Motor neuron (in vitro differentiated cells): ENCODE data around the gene ABHD15. TPM values are rescaled to one million over a fixed set of nuclear protein-coding genes. Genes with fewer than 3 reads are reported as not detected.
"Not testable (repeated sequence)": the region's sequence is repeated elsewhere in the genome, so short reads cannot be mapped to it uniquely, and the experiment has no call there.

Source experiments
- ATAC-seq, 8 experiments: fragments of 200-7000 bp; cut with Tn5 transposase; replicated peaks in 6 of 8; 2 replicates each; pipeline ENCODE4 v1.8.0; 2021; ENCODE audit warnings: mild to moderate bottlenecking in 8 of 8, moderate library complexity in 8 of 8
- H3K27ac ChIP-seq, 2 donors: fragments of 250-450 bp; sonication (Bioruptor Pico); 2 replicates each; pipeline ENCODE4 v1.9.0; 2021; ENCODE audit warnings: antibody characterized with exemption in 2 of 2, mild to moderate bottlenecking in 2 of 2, moderate library complexity in 1 of 2
- H3K4me1 ChIP-seq, 2 donors: fragments of 250-450 bp; sonication (Bioruptor Pico); replicated peaks in 1 of 2; 2 replicates each; pipeline ENCODE4 v1.6.1; 2021; ENCODE audit warnings: antibody characterized with exemption in 2 of 2, mild to moderate bottlenecking in 2 of 2, moderate library complexity in 1 of 2
- H3K4me3 ChIP-seq, 5 donors: fragments of 250-450 bp; sonication (Bioruptor Pico); 2 replicates each; pipeline ENCODE4 v1.9.0; 2021; ENCODE audit warnings: antibody characterized with exemption in 5 of 5, mild to moderate bottlenecking in 5 of 5, moderate library complexity in 4 of 5
- WGBS, 10 experiments: fragments of 450-650 bp; shearing (Covaris generic); methylation state at CpG; one replicate each; pipeline ENCODE4 v1.0.0; 2022; 5-methylcytosine and 5-hydroxymethylcytosine counted together
- in situ Hi-C, 9 experiments: fragments of 400-800 bp; cut with MboI; loops; one replicate each; pipeline ENCODE4 v1.15.0; 2021; ENCODE audit warnings: low sequenced_read_pairs in 9 of 9, low pct_unique_long_range_greater_than_20kb in 2 of 9; ENCODE audit not compliant: unreplicated experiment in 9 of 9
- total RNA-seq, 8 experiments: library from RNA; unstranded; fragments of 300-600 nt; gene quantifications; 2 replicates each; pipeline versions ENCODE4 v1.2.3 to v1.2.4, GENCODE V29; 2022

ABHD15 gene
- total RNA-seq, 8 experiments from 2014 or later, result 0.87 to 9.5 (median 4.4) TPM

DNA sequence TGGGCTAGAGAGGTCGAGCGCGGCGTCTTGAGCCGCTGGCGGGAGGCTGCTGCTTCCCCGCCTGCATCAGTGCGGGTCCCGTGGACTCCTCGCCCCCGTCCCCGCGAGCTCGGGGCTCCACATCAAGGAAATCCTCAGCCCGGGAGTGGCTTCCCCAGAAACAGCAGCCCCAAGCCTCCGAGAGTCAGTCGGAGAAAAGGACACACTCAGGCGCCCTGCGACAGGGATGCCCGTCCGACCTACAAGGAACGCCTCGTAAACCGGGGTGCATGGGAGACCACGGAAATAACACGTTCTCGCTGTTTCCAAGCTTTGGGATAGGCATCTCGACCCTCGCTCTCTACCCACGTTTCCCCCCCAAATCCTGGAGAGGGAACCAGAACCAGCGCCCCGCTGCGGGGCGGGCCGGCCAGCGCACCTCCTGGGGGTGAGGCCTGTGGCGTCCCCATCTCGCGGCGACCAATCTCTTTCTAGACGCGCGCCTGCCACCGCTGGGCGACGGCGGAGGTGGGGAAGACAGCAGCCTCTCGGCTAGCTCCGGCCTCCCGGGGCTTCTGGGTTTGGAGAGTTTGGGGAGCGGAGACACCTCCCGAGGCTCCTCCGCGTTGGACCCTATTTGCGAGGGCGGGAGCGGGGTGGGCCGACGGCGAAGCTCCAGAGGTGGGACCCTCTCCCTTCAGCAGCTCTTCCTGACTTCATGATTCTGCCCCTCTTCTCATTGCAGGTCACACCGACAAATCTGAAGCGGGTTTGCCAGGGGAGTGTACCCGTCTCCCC is 905 bp upstream of the ABHD15 start:
- H3K27ac ChIP-seq, result peak overlapping the region in 1 of 2 donors; percentile 55
- in situ Hi-C loops, result loop anchor here in 2 of 9 experiments (25.0 kb wide), 1 partner anchor 180 kb away; the partner anchor contains the start of gene TAOK1 (in 2 of the 2)
- 0 to 2% (median 0%) methylated on average over 1 to 12 of the region's 63 CpGs; no CpG with 5 or more reads in 5 of the 10 experiments for WGBS, 10 experiments

DNA sequence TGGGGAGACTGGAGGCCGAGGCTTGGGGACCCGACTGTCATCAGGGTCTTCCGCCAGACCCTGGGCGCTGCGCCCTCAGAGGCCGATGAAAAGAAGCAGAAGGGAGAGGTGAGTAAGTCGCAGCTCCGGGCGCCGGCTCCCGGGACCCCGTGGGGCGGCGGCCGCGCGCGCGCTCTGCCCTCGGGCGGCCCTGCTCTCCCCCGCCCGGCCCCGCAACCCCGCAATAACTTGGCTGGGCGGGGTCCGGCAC is 392 bp upstream of the ABHD15 start:
- 0% methylated on average over 2 of the region's 27 CpGs; no CpG with 5 or more reads in 9 of the 10 experiments for WGBS, 10 experiments
- Histone ChIP-seq H3K4me3 (peak overlapping the region; percentile 49 to 87 (median 61)), H3K4me1 (peaks cover 9 to 12% of the 10 kb centered on the region in 2 donors), H3K27ac (peak overlapping the region in 1 of 2 donors; percentile 55)
- in situ Hi-C loops, result loop anchor here in 2 of 9 experiments (25.0 kb wide), 1 partner anchor 180 kb away; the partner anchor contains the start of gene TAOK1 (in 2 of the 2)
- ATAC-seq, result peak; percentile 2 to 49 (median 29)

More for the DNA sequence above, 905 bp upstream of the ABHD15 start:
- H3K4me3 ChIP-seq, result peak overlapping the region; percentile 49 to 87 (median 61)
- peaks cover 12 to 17% of the 10 kb centered on the region in 2 donors for H3K4me1 ChIP-seq
- peak; percentile 19 to 53 (median 45) for ATAC-seq

- in situ Hi-C loops, result loop anchor here in 2 of 9 experiments (25.0 kb wide), 1 partner anchor 179 kb away; the partner anchor contains the start of gene TAOK1 (in 2 of the 2)
- WGBS, 10 experiments, result 10 to 100% (median 24%) methylated on average over 1 to 14 of the region's 55 CpGs; no CpG with 5 or more reads in 3 of the 10 experiments
- Histone ChIP-seq H3K27ac (no peak overlapping the region), H3K4me1 (peaks cover 8 to 10% of the 10 kb centered on the region in 2 donors), H3K4me3 (peak overlapping the region; percentile 49 to 87 (median 61))
- no peak for ATAC-seq
Measured at GRCh38 chr17:29565643-29566472, 979 bp downstream of the ABHD15 start.

DNA sequence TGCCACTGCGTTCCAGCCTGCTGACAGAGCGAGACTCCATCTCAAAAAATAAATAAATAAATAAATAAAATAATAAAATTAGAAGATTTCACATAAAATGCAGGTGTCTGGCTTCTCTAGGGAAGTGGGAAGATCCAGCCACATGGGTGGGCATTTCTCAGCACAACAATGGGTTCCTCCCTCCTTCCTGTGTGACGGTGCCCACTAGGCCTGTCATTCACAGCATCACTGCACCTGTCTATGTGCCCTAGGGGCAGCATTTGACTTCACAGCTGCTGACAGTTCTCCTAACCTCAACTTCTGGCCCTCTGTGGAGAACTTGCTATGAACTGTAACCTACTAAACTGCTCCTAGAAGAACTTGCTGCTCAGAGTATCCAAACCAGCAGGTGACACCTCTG is 3.0 kb downstream of the ABHD15 start:
- in situ Hi-C loops, result loop anchor here in 2 of 9 experiments (25.0 kb wide), 1 partner anchor 177 kb away; the partner anchor contains the start of gene TAOK1 (in 2 of the 2)

DNA sequence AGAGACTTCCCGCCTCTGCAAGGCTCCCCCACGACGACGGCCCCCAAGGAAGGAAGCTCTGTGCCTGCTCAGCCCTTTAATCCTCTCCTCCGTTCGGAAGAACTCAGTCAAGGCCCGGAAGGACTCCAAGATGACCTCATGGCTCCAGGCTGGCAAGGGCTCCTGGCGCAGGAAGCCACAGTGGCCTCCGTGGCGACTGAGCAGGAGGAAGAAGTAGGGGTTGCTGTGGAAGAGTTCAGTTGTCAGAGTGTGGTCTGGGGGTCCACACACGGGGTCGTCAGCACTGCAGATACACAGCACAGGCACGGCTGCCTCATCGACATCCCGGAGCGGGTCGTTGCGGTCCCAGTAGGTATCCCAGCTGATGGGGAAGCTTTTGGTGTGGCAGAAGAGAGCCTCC is 4.2 kb downstream of the ABHD15 start:
- Histone ChIP-seq H3K4me1 (peaks cover 4 to 5% of the 10 kb centered on the region in 2 donors), H3K27ac (no peak overlapping the region), H3K4me3 (no peak overlapping the region)
- ATAC-seq, result no peak
- in situ Hi-C loops, result loop anchor here in 2 of 9 experiments (25.0 kb wide), 1 partner anchor 175 kb away; the partner anchor contains the start of gene TAOK1 (in 2 of the 2)
- WGBS, 10 experiments, result 94 to 100% (median 96%) methylated on average over 4 to 12 of the region's 18 CpGs; no CpG with 5 or more reads in 4 of the 10 experiments

More for the DNA sequence above, 3.0 kb downstream of the ABHD15 start:
- Histone ChIP-seq H3K4me1 (peaks cover 4 to 5% of the 10 kb centered on the region in 2 donors), H3K27ac (no peak overlapping the region), H3K4me3 (no peak overlapping the region)
- ATAC-seq, result no peak
- 94 to 100% (median 100%) methylated on average over 2 to 3 of the region's 3 CpGs; no CpG with 5 or more reads in 4 of the 10 experiments for WGBS, 10 experiments

DNA sequence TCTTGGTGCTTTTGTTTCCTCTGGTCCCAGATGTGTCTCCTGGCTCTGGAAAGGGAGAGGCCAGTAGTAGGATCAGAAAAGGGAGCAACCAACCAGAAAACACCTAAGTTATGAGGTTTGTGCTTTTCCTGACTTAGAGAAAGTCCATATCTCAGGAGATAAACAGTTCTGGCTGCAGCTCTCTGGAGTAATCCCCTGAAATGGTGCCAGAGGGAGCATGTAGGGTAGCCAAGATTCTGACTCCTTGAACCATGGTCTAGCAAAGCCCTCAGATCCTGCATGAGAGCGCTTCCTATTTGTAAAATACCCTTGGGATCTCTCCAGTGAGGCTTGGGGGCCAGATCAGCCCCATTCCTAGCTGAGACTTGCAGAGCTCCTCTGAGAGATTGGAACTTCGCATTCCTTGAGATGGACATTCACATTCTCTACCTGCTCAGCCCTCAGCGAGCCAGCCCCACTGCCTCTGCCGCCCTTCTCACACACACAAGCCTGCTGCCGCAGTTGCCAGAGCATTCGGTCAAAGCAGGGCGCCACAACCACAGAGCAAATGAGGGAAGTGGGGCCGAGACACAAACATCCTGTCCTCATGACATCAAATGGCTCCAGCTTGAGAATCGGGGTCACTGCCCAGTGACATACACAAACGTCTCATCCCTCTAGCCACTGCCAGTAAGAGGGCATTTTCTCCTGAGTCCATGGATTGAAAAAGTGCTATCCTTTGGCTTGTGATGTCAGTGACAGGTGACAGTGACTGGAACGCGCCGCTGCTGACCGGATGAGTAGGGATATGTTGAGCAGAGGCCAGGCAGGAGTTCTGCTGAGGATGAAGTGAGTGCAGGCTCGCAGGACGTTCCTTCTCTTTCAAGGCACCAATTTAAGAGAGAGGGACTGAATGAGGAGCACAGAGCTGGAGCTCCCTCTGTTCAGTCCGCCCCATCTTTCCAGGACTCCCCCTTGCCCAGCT is 5.0 kb downstream of the ABHD15 start:
- no peak for ATAC-seq
- Histone ChIP-seq H3K4me1 (peaks cover 4 to 5% of the 10 kb centered on the region in 2 donors), H3K27ac (no peak overlapping the region), H3K4me3 (no peak overlapping the region)
- in situ Hi-C loops, result loop anchor here in 2 of 9 experiments (25.0 kb wide), 1 partner anchor 175 kb away; the partner anchor contains the start of gene TAOK1 (in 2 of the 2)
- 85 to 100% (median 94%) methylated on average over 1 to 15 of the region's 17 CpGs; no CpG with 5 or more reads in 2 of the 10 experiments for WGBS, 10 experiments

GRCh38 chr17:29560316-29560715 is 6.5 kb downstream of the ABHD15 start:
- Histone ChIP-seq H3K4me1 (peaks cover 0 to under 1% of the 10 kb centered on the region in 2 donors), H3K27ac (no peak overlapping the region), H3K4me3 (no peak overlapping the region)
- no peak for ATAC-seq
- WGBS, 10 experiments, result 60 to 100% (median 75%) methylated on average over 1 to 5 of the region's 6 CpGs; no CpG with 5 or more reads in 2 of the 10 experiments
- in situ Hi-C loops, result loop anchor here in 2 of 9 experiments (25.0 kb wide), 1 partner anchor 173 kb away; the partner anchor contains the start of gene TAOK1 (in 2 of the 2)

- 94 to 100% (median 100%) methylated on average over 1 to 2 of the region's 2 CpGs; no CpG with 5 or more reads in 6 of the 10 experiments for WGBS, 10 experiments
- no peak for ATAC-seq
- H3K4me3 ChIP-seq, result no peak overlapping the region
- H3K27ac ChIP-seq, result no peak overlapping the region
- in situ Hi-C loops, result loop anchor here in 2 of 9 experiments (25.0 kb wide), 1 partner anchor 172 kb away; the partner anchor contains the start of gene TAOK1 (in 2 of the 2)
- no peaks in the 10 kb centered on the region for H3K4me1 ChIP-seq
Measured at GRCh38 chr17:29559640-29560039, 7.2 kb downstream of the ABHD15 start.

DNA sequence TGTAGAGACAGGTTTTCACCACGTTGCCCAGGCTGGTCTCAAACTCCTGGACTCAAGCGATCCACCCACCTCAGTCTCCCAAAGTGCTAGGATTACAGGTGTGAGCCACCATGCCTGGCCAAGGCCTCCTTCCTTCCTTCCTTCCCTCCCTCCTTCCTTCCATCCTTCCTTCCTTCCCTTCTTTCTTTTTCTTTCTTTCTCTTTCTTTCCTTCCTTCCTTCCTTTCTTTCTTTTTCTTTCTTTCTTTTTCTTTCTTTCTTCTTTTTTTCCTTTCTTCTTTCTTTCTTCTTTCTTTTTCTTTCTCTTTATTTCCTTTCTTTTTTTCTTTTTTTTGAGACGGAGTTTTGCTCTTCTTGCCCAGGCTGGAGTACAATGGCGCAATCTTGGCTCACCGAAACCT is 8.7 kb downstream of the ABHD15 start:
- not testable (repeated sequence) for H3K27ac ChIP-seq, ATAC-seq, H3K4me3 ChIP-seq, H3K4me1 ChIP-seq
- in situ Hi-C loops, result loop anchor here in 2 of 9 experiments (25.0 kb wide), 1 partner anchor 171 kb away; the partner anchor contains the start of gene TAOK1 (in 2 of the 2)
- 86 to 100% (median 95%) methylated on average over 1 to 5 of the region's 5 CpGs; no CpG with 5 or more reads in 2 of the 10 experiments for WGBS, 10 experiments

DNA sequence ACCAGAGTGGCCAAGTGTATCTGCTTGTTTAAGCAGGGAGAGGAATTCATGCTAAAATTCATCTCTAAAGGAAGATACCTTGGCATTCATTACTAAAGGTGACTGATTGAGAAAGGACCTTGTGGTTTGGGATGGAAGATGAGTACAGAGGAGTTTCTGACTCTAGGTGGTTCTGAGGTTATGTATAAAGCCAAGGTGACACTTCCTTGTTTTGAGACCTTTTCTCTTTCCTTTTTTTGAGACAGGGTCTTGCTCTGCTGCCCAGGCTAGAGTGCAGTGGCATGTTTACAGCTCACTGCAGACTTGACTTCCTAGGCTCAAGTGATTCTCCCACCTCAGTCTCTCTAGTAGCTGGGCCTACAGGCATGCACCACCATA is 9.1 kb downstream of the ABHD15 start:
- Histone ChIP-seq H3K27ac (no peak overlapping the region), H3K4me3 (no peak overlapping the region), H3K4me1 (no peaks in the 10 kb centered on the region)
- ATAC-seq, result no peak
- in situ Hi-C loops, result loop anchor here in 2 of 9 experiments (25.0 kb wide), 1 partner anchor 170 kb away; the partner anchor contains the start of gene TAOK1 (in 2 of the 2)

DNA sequence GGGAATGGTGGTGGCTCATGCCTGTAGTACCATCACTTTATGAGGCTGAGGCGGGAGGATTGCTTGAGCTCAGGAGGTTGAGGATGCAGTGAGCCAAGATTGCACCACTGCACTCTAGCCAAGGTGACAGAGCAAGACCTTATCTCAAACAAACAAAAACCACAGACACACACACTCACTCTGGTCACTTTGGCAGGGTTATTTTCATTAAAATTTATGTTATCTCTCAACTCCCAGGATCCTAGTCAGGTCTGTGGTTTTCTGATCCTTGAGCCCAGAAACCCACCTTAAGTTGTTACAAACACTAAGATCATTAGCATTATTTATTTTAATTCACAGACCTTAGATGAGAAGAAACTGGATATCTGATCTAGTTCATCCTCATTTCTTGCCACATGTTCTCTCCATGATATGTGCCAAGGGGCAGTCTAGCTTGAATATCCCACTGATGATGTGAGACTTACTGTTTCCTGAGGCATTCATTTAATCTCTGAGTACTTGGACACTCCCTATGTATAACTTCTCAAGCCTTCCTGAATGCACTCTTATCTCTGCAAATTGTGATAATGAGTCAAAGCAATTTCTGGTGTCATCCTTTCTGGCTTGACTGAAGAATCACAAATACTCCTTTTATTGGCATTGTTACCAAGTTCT is 9.6 kb downstream of the ABHD15 start:
- H3K4me3 ChIP-seq, result no peak overlapping the region
- WGBS, 10 experiments, result 100% methylated on average over 1 of the region's 1 CpG; no CpG with 5 or more reads in 8 of the 10 experiments
- in situ Hi-C loops, result loop anchor here in 2 of 9 experiments (25.0 kb wide), 1 partner anchor 170 kb away; the partner anchor contains the start of gene TAOK1 (in 2 of the 2)
- ATAC-seq, result peak in 3 of 8 experiments; percentile 80 to 91 (median 90)
- no peaks in the 10 kb centered on the region for H3K4me1 ChIP-seq
- no peak overlapping the region for H3K27ac ChIP-seq
